ENCODE data around the gene ABCG8. TPM values are rescaled to one million over a fixed set of nuclear protein-coding genes. Genes with fewer than 3 reads are reported as not detected.

The ABCG8 gene
- polyA plus RNA-seq (ENCODE audit: insufficient read length in 3 of 3), result 1 to 10 TPM in 2 of 3 donors, under 1 TPM in 1; 0.84 to 1.3 (median 1.1) TPM
- long read RNA-seq, donor 1, partial matches to known transcripts, result 123 of 130 reads
- long read RNA-seq, donor 1, other reads (novel, unspliced or antisense), result 7 of 130 reads
- long read RNA-seq, donor 2, partial matches to known transcripts, result 194 of 201 reads
- long read RNA-seq, donor 2, other reads (novel, unspliced or antisense), result 7 of 201 reads
- long read RNA-seq, donor 3, result 0 reads
- long read RNA-seq, donor 4, partial matches to known transcripts, result 97 of 103 reads
- long read RNA-seq, donor 4, other reads (novel, unspliced or antisense), result 6 of 103 reads
- long read RNA-seq, donor 5, partial matches to known transcripts, result 34 of 39 reads
- long read RNA-seq, donor 5, other reads (novel, unspliced or antisense), result 5 of 39 reads
- long read RNA-seq, donor 6, partial matches to known transcripts, result 174 of 186 reads
- long read RNA-seq, donor 6, other reads (novel, unspliced or antisense), result 12 of 186 reads
- long read RNA-seq, donor 7, partial matches to known transcripts, result 72 of 77 reads
- long read RNA-seq, donor 7, other reads (novel, unspliced or antisense), result 5 of 77 reads
- long read RNA-seq, donor 8, result 0 reads
- long read RNA-seq, donor 9, partial matches to known transcripts, result 175 of 175 reads
- long read RNA-seq, donor 9, other reads (novel, unspliced or antisense), result 0 of 175 reads
- long read RNA-seq, donor 10, partial matches to known transcripts, result 180 of 186 reads
- long read RNA-seq, donor 10, other reads (novel, unspliced or antisense), result 6 of 186 reads
- long read RNA-seq, donor 11, partial matches to known transcripts, result 47 of 53 reads
- long read RNA-seq, donor 11, other reads (novel, unspliced or antisense), result 6 of 53 reads
- long read RNA-seq, donor 12, partial matches to known transcripts, result 160 of 178 reads
- long read RNA-seq, donor 12, other reads (novel, unspliced or antisense), result 18 of 178 reads
- long read RNA-seq, donor 13, result 0 reads
- long read RNA-seq, donor 14, result 0 reads
- long read RNA-seq, donor 15, partial matches to known transcripts, result 178 of 187 reads
- long read RNA-seq, donor 15, other reads (novel, unspliced or antisense), result 9 of 187 reads
- long read RNA-seq, donor 16, partial matches to known transcripts, result 134 of 143 reads
- long read RNA-seq, donor 16, other reads (novel, unspliced or antisense), result 9 of 143 reads

DNA sequence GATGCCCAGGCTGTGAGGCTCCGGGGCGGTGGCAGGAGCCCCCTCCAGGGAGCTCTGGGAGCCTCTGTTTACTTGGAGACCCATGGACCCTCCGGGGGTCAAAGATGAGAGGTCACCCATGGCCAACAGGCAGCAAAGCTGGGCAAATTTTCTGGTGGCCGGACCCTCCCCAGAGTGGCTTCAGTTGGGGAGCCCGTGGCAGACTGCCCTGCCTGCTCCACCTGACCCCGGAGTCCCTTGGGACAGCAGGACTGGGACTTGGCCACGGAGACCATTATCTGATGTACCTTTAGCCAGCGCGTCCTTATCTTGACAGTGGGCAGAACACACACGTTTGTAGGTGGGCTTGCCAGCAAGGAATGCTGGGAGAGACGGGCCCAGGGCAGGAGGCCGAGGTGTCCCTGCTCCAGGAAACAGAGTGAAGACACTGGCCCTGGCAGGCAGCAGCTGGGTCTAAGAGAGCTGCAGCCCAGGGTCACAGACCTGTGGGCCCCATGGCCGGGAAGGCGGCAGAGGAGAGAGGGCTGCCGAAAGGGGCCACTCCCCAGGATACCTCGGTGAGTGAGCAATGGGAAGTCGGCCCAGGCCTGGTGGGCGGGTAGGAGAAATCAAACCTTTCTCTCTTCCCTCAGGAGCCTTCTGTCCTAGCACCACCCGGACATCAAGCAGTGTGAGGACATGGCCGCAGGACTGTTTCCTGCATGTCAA is at the start of gene ABCG8, which contains the start of gene ABCG5:
ABCG8 (plus strand) TSS at position 412 of the 708 bp plus-strand sequence; CDS start at position 495, 83 bp downstream.
ABCG5 (minus strand) TSS at position 280 of the 708 bp plus-strand sequence; CDS start at position 120, 160 bp downstream.
- no peak for DNase-seq

DNA sequence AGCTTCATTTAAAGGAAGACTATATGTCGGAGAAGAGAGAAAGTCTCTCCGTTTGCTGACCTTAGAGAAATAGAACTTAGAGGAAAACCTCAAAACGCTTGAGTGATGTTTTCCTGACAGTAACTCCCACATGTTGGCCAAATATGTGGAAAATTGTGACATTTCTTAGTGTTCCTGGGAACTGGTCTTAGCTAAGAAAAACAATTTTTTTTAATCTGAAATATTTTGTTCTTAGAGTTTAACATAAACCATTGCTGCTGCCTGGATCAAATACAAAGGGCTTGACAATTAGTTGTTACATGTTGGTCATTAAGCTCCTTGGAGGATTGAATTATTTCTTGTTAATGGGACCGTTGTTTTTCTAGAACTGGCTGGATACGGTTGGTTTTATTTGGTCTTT is 48.6 kb upstream of the ABCG8 start:
- peak; percentile 28 for DNase-seq

DNA sequence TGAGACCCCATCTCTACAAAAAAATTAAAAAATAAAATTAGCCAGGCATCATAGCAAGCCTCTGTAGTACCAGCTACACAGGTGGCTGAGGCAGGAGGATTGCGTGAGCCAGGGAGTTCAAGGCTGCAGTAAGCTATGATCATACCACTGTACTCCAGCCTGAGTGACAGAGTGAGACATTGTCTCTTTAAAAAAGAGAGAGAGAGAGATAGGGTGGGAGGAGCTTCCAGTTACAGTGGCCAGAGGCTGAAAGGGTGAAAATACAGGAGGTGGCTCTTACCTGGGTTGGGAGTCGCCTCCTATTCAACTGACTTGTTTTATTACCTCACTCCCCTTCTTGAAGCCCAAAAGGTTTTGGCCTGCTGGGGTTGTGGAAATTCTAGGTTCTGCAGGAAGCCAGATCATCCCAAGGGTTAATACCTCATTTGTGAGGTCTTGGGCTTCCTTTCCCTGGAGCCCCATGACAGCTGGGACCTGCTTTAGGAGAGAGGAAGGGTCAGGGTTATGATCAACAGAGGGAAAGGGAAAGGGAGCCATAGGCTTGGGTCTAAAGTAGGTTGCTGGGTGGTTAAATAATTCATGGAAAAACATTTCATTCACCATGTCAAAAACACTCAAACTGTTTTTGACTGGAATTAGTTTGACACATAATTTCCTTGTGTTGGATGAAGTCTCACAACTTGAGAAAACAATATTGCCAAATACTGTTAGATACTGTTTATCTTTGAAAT is 47.6 kb upstream of the ABCG8 start:
- DNase-seq, result no peak

DNA sequence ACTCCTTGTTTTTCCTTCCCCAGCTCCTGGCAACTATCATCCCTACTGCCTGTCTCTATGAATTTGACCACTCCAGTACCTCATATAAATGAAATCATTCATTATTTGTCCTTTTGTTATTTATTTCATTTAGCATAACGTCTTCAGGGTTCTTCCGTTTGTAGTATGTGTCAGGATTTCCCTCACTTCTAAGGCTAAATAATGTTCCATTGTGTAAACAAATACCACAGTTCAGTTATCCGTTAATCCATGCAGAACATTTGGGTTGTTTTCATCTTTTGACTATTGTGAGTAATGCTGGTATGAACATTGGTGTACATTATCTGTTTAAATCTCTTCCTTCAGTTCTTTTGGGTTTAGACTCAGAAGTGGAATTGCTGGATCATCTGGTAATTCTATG is 46.1 kb upstream of the ABCG8 start:
- DNase-seq, result peak; percentile 49

DNA sequence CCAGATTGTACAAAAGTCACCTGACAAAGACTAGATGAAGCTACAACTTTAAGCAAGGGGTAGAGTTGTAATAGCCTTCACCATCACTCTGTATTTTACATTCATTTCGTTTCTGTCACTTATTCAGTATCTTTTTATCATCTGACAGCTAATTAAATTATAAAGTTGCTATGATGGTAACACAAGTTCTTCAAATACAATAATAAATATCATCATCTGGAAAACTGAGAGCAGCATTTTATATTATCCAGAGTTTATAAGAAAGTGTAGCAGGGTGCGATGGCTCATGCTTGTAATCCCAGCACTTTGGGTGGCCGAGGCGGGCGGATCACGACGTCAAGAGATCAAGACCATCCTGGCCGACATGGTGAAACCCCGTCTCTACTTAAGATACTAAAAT is 43.8 kb upstream of the ABCG8 start:
- DNase-seq, result no peak

DNA sequence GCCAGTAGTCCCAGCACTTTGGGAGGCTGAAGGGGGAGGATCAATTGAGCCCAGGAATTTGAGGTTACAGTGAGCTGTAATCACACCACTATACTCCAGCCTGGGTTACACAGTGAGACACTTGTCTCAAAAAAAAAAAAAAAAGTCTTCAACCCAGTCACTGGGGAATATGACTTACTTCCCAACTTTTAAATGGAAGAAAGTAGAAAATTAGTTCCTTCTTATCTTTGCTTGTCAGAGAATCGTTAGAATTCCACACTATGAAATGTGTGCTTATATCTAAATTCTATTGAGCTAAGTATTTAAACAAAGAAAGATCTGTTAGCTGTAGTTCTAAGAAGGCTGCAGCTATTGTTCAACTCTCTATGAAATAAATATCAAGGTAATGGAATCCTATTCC is 42.6 kb upstream of the ABCG8 start:
- no peak for DNase-seq

DNA sequence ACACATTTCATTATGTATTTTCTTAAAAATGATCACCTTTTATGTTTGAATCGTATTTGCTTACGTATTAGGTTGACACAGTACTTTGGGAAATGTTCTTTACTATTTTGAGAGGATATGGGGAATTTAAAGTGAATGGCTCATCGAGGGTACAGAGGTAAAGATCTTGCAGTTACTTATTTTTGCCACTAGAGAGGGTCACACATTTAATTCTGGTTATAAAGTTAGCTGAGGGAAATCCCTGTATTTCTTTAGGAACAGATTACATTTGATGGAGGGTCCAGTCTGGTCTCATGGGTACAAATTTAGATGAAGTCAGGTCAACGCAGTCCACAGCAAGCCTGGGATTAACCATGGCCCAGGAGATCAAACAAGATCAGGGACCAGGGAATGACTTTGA is 40.5 kb upstream of the ABCG8 start:
- DNase-seq, result no peak

DNA sequence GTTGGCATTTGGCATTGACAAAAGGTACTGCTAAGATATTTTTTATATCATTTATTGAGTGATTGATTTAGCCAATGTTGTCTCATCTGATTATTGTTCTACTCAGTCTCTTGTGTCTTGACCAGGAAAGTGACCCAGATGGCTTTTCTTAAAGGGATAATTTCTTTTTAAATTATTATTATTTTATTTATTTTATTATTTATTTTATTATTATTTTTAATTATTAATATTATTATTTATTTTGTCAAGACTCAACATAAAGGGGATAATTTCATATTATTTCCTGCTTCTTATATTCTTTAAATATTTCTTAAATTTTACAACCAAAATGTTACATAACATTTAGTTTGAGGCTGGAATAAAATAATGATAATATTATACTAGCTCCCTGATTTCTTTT is 37.9 kb upstream of the ABCG8 start:
- no peak for DNase-seq

DNA sequence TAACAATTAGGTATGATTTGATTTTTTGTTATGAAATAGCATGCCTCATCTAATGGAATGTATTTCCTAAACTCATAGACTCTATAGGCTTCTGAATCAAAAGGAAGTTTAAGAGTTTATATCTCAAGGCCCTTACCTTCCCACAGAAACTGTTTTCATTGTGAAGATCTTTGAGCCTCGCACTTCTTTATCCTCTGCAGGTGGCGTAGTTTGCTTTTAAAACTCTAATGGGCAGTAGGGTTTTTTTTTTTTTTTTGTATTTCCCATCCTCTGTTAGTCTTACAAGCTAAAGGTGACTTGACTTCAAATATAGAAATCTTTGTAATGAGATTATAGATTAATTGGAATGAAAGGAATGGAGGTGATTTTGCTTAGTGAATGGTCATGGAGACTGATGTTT is 36.6 kb upstream of the ABCG8 start:
- no peak for DNase-seq

DNA sequence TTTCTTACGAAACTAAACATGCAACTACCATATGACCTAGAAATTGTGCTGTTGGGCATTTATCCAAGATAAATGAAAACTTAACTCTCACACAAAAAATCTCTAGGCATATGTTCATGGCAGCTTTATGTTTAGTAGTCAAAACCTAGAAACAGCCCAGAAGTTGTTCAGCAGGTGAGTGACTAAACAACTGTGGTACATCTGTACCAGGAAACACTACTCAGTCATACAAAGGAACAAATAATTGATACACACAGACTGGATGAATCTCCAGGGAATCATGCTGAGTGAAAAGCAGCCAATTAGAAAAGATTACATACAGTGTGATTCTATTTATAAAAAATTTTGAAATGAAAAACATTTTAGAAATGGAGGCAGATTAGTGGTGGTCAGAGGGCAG is 35.7 kb upstream of the ABCG8 start:
- no peak for DNase-seq

DNA sequence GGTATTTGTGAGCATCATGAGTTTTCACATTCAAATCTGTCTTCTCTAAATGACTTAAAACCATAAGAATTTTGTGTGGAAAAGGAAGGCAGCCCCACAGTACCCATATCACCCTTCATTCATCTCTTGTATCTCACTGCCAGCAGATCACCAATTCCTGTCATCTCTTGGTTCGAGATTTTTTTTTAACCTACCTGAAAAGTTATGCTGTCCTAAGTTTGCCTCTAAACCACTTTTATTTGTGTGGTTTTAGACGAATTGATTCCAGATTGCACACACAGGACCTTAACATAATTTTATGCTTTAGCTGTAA is 32.1 kb upstream of the ABCG8 start:
- no peak for DNase-seq

DNA sequence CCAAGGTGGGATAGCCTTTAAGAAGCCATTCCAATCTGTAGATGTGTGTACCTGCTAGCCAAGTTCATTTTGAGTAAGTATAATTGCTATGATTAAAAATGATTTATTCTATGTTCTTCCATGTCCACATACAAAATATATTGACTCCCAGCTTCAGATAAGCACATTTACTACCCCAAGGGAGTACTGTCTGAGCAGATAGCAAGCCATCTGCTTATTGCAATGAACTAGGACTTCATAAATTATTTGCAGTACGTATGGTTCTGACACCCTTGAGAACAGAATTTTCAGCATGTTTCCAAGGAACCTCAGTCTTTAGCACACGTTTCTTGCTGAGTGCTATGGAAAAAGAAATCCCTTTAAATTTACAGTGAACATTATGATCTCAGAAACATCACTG is 28.3 kb upstream of the ABCG8 start:
- no peak for DNase-seq

DNA sequence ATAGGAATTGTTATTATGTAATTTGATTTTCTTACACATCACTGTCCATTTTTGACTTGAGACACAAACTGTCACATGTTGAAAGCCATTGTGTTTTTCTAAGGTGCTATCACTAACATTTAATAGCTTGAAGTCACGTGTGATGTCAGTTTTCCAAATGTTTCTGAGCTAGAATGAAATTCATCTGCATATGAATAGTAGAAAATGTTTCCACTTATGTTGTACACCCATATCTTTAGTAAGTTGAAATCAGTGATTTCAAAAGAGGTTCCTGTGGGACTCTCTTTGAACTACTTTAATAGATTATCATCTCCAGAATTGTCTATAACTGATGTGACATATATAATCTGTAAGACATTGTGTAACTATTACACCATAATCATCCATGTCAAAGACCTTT is 27.9 kb upstream of the ABCG8 start:
- DNase-seq, result no peak

DNA sequence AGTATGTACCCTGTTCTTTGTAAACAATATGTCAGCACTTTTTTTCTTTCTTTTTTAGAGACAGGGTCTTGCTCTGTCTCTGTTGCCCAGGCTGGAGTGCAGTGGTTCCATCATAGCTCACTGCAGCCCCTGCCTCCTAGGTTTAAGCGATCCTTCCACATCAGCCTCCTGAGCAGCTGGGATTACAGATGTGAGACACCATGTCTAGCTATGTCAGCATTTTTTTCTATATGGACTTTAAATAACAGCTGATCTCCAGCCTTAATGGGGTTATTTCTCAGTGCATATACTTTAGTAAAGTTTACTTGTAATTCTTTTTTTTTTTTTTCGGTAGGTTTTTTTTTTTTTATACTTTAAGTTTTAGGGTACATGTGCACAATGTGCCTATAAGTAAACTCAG is 26.8 kb upstream of the ABCG8 start:
- no peak for DNase-seq

DNA sequence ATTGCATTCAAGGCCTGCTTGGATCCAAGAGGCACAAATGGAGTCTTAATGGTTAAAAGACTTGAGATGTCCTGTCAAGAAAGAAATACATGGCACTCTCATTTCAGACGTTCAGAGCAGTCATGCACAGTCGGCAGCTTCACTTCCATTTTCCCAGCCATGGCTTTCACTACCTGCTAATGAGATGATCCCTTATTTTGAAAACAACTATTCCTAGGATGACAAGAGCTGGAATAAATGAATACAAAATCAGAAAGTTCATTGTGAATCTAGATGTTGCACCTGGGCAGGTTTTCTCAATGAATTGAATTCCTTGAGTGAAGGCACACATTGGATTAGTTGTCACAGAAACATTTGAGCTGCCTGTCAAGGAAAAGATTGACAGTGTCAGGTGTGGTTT is 25.8 kb upstream of the ABCG8 start:
- DNase-seq, result no peak

DNA sequence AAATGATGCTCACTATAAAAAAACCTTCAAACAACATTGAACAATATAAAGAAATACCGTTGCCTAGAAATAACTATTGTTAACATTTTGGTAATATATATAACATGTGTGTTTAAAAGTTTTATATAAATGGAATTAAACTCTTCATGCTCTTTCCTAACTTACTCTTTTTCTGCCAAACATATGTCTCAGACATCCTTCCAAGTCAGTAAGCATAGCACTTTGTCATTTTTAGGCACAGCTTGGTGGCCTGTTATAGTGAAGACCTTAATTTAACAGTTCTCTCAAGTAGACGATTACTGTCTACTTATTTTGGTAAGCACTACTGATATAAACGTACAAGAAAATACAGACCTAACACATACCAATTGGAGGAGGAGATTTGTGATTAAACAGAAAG is 24.1 kb upstream of the ABCG8 start:
- DNase-seq, result no peak

DNA sequence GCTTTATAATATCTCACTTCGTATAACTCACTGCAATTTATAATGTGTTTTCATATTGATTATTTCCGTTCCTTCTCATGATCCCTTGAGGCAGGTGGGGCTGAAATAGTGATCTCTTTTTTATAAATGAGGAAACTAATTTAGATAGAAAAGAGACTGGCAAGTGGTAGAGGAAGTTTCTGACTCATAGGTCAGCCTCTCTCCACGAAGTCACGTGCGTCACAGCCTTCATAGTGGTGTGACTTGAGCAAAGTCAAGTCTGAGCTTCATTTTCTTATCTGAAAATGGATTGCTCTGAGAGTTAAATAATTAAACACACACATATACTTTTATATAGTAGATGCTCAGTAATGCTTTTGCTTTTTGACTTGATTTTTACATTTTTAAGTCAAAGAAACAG is 20.0 kb upstream of the ABCG8 start:
- no peak for DNase-seq

DNA sequence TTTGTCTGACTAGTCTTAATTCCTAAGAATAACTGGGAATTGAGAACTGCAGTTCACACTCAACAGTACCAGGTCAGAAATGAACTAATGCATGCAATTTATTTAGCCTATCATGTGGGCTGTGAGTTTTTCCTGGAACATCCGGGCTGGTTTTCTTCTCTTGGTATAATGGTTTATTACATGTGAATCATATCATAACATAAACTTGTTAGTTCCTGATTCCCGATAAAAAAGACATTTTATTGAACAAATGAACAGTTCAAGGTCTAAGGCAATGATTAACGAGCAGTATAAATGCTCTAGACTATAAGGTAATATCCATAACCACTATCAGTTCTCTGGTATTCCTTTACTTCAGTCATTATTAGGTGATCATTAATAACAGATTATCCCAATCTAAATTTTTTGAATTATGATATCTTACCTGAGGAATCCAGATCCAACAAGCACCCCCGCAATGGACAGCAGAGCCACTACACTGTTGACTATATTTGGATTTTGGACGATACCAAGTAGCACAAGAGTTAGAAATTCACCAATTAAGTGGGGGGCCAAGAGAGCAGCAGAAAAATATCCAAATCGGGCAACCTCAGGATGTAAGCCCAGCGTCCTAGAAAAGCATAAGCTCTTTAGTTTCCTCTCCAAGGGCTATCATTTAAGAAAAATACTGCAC is 19.1 kb upstream of the ABCG8 start:
- no peak for DNase-seq

DNA sequence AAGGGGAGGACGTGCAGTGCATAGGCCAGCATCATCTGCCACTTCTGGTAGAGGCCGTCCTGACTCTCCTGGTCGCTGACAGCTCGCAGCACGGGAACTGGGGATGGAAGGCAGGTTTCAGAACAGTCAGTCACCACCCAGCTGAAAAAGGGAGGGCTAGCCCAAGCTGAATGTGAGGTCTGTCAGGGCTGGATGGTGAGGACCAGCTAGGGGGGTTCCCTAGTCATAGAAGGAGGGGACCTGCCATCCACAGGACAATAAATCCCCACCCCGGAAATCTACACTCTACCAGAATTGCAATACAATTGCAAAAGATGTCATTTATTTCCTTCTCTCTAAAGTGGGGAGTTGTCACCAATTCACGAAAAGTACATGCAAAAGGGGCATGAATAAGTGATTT is 15.9 kb upstream of the ABCG8 start:
- no peak for DNase-seq

DNA sequence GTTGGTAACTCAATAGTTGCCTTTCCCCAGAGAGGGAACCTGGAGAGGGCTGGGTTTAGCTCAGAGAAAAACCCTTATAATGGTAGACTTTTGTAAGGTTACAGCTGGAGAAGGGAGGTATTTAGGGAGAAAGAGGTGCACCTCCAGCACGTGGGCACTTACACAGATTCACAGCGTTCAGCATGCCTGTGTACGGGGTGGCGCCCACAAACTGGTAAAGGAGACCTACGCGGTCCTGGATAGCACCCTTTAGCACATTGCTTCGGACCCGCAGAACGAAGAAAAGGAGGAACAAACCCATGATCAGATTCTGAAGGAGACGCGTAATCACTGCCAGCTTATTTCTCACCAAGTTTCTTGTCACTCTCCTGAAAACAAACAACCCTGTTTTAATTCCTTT is 15.0 kb upstream of the ABCG8 start:
- no peak for DNase-seq

DNA sequence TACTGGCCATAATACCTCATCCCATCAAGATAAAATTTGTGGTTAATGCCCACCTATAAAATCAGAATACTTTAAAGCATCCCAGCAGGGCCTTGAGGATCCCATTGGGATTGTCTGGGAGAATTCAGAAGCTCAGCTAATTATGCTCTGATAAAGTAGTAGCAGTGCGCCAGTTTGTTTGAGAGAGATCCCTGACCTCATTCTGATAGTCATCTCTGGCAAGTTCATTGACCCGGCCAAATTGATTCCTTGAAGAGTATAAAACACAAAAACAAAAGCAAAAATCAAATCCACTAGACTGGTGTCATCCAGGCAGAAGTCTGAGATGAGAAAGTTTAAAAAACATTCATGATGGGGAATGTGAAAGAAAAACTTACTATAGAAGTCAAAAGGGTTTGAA is 14.3 kb upstream of the ABCG8 start:
- no peak for DNase-seq
